H1 (cell line): ENCODE results near the gene RELB. TPM values are rescaled to one million over a fixed set of nuclear protein-coding genes. Genes with fewer than 3 reads are reported as not detected.

ENCODE experiments used
- ATF2 ChIP-seq: IDR thresholded peaks from 2 replicates; pipeline ENCODE4 v1.6.1; 2012; ENCODE audit warnings: low read length, inconsistent platforms
- JUN ChIP-seq: IDR thresholded peaks from 2 replicates; pipeline ENCODE4 v1.6.1; 2011; ENCODE audit warnings: low read depth, mild to moderate bottlenecking, improper control_type of control experiment, low read length
- JUND ChIP-seq: IDR thresholded peaks from 2 replicates; pipeline ENCODE4 v1.6.1; 2011; ENCODE audit warnings: mild to moderate bottlenecking, improper control_type of control experiment, low read length
- POLR2AphosphoS5 ChIP-seq: IDR thresholded peaks from 2 replicates; pipeline ENCODE4 v1.6.1; 2011; ENCODE audit warnings: low read depth, low read length
- SP1 ChIP-seq: IDR thresholded peaks from 2 replicates; pipeline ENCODE4 v1.6.1; 2011; ENCODE audit warnings: low read depth, low read length
- TBP ChIP-seq: IDR thresholded peaks from 2 replicates; pipeline ENCODE4 v1.6.1; 2011; ENCODE audit warnings: low read depth, low read length, improper control_type of control experiment
- YY1 ChIP-seq: IDR thresholded peaks from 2 replicates; pipeline ENCODE4 v1.6.1; 2011; ENCODE audit warnings: low read depth, mild to moderate bottlenecking, low read length
- polyA plus RNA-seq, 7 experiments: library from polyadenylated mRNA; depleted of rRNA in 3 of 7; stranded (reverse) in 5 of 7; unstranded in 2 of 7; fragments of >200 nt in 5 of 7; fragments of 200-250 nt in 2 of 7; gene quantifications; 1 replicate in 5 of 7; 2 replicates in 1 of 7; 4 replicates in 1 of 7; pipeline versions ENCODE4 v1.2.1 to v1.2.3, GENCODE V29; 2011 to 2013; ENCODE audit warnings: missing spikeins in 2 of 7, mixed read lengths in 2 of 7
- total RNA-seq: library from RNA; stranded (reverse); fragmentation: NEBNext Ultra II Directional; extraction: Animal tissue kit (Norgen Biotek cat#: 25700); gene quantifications from 2 replicates; pipeline ENCODE4 v1.2.1, GENCODE V29; 2021

Gene RELB
- total and polyA plus RNA-seq, 2 of the 8 experiments (the other 6 are each of a cell fraction or from before 2014, with no cell fraction given), result 10.0 to 13.1 TPM

- TF ChIP-seq ATF2 (no peak), YY1 (no peak), JUN (no peak), JUND (no peak), TBP (no peak), SP1 (no peak), POLR2AphosphoS5 (no peak)
Observed at GRCh38 chr19:44957526-44957925, 43.7 kb upstream of the RELB start (continued).
